ENCODE measurements around the gene TNFRSF1A. TPM values are rescaled to one million over a fixed set of nuclear protein-coding genes. Genes with fewer than 3 reads are reported as not detected.

Gene TNFRSF1A
- polyA plus RNA-seq, 1 experiment = 217 TPM

GRCh38 chr12:6374028-6374785, 32.3 kb upstream of the TNFRSF1A start:
- Histone ChIP-seq H3K27me3 (ENCODE audit: control insufficient read depth, insufficient read depth, low read length) (no peaks in the 10 kb centered on the region), H3K36me3 (ENCODE audit: control insufficient read depth, insufficient read depth, low read length) (no peaks in the 10 kb centered on the region), H3K4me3 (ENCODE audit: low read depth, low read length) (no peak overlapping the region)
- CTCF ChIA-PET = interaction anchor here (0.8 to 2.0 kb wide), 4 partner anchors 11 to 91 kb away, joined by 3 to 6 read pairs (median 4); no protein-coding TSS in a partner anchor
- POLR2A ChIA-PET = interaction anchor here (0.6 kb wide), 1 partner anchor 160 kb away, joined by 15 read pairs; the partner anchor contains the start of gene GAPDH
- no peak for TF ChIP-seq CTCF (IDR thresholded peaks at IDR 0.05; ENCODE audit: insufficient read depth, low read depth, low read length)
- no peak for DNase-seq (ENCODE audit: low read depth)

DNA sequence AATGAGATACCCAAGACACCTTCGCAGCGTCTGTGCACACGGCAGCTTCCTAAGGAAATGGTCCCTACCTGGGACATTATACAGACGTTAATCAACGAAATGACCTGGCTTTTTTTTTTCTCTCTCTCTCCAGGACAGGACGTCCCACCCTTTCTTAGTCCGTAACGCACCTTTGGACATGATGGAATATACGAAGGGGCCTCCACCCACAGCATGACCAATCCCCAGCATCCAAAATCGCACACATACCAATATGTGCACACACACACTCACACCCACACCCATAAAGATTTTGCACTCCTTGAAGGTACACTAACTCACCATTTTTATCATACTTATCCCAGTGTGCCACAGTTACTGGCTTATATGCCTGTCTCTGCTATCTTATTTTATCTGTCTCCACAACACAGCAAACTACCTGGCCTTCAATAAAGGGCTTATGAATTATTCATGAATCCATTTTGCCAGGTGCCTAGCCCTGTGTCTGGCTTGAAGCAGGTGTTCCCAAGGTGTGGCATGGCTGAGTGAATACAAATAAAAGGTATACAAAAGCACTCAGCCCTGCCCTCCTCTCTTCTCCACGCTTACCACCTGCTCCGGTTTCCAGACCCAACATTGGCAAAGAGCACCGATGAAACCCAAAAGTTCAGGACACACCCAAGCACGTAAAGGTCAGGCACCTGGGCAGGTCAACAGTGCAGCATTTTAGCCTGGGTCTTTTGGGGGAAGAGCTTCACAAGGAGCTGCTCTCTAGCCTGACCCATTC, 31.3 kb upstream of the TNFRSF1A start:
- no peaks in the 10 kb centered on the region for H3K36me3 ChIP-seq (ENCODE audit: control insufficient read depth, insufficient read depth, low read length)
- no peak for DNase-seq (ENCODE audit: low read depth)
- CTCF ChIA-PET = interaction anchor here (0.8 to 2.0 kb wide), 2 partner anchors 10 to 92 kb away, joined by 4 to 6 read pairs; no protein-coding TSS in a partner anchor
- POLR2A ChIA-PET = interaction anchor here (0.6 kb wide), 2 partner anchors 160 to 161 kb away, joined by 3 to 15 read pairs; partner anchors contain the start of gene GAPDH
- TF ChIP-seq CTCF (IDR thresholded peaks at IDR 0.05; ENCODE audit: insufficient read depth, low read depth, low read length) = no peak
- H3K4me3 ChIP-seq (ENCODE audit: low read depth, low read length) = no peak overlapping the region
- no peaks in the 10 kb centered on the region for H3K27me3 ChIP-seq (ENCODE audit: control insufficient read depth, insufficient read depth, low read length)

- ChIA-PET POLR2A (interaction anchor here (0.6 kb wide), 3 partner anchors 159 to 380 kb away, joined by 3 to 4 read pairs (median 3); partner anchors contain the start of gene MLF2), CTCF (interaction anchor here (1.0 kb wide), 1 partner anchor 11 kb away, joined by 3 read pairs; no protein-coding TSS in a partner anchor)
- Histone ChIP-seq H3K27me3 (ENCODE audit: control insufficient read depth, insufficient read depth, low read length) (no peaks in the 10 kb centered on the region), H3K4me3 (ENCODE audit: low read depth, low read length) (no peak overlapping the region), H3K36me3 (ENCODE audit: control insufficient read depth, insufficient read depth, low read length) (no peaks in the 10 kb centered on the region)
- TF ChIP-seq CTCF (IDR thresholded peaks at IDR 0.05; ENCODE audit: insufficient read depth, low read depth, low read length) = peak; percentile 14; the same call in 1 of the 2 replicates
- DNase-seq (ENCODE audit: low read depth) = peak; percentile 77
Measured at GRCh38 chr12:6372403-6373003, 30.6 kb upstream of the TNFRSF1A start.

- ChIA-PET POLR2A (interaction anchor here (1.0 kb wide), 1 partner anchor 27 kb away, joined by 3 read pairs; no protein-coding TSS in a partner anchor), CTCF (interaction anchor here (0.8 to 1.4 kb wide), 5 partner anchors 9 to 45 kb away, joined by 3 to 4 read pairs (median 3); no protein-coding TSS in a partner anchor)
- no peak for DNase-seq (ENCODE audit: low read depth)
- H3K36me3 ChIP-seq (ENCODE audit: control insufficient read depth, insufficient read depth, low read length) = no peaks in the 10 kb centered on the region
- no peaks in the 10 kb centered on the region for H3K27me3 ChIP-seq (ENCODE audit: control insufficient read depth, insufficient read depth, low read length)
- no peak overlapping the region for H3K4me3 ChIP-seq (ENCODE audit: low read depth, low read length)
- peak; percentile 30 for TF ChIP-seq CTCF (IDR thresholded peaks at IDR 0.05; ENCODE audit: insufficient read depth, low read depth, low read length)
Measured at GRCh38 chr12:6370994-6371754, 29.3 kb upstream of the TNFRSF1A start.

All from BJ (cell line).